HK-2 (cell line): ENCODE data around the gene AKR1B15.
A peak's percentile ranks its signal among the peaks of the same experiment; 100 is the strongest.
"Not testable (repeated sequence)": the region's sequence is repeated elsewhere in the genome, so short reads cannot be mapped to it uniquely, and the experiment has no call there.

Experiments
- DNase-seq: peaks from one replicate; pipeline ENCODE4 v3.0.0-alpha.2; 2018; ENCODE audit not compliant: unreplicated experiment

Gene AKR1B15

GRCh38 chr7:134532954-134533218, 16.0 kb upstream of the AKR1B15 start:
- no peak for DNase-seq

- DNase-seq: no peak
These were observed 15.6 kb upstream of the AKR1B15 start for GRCh38 chr7:134533288-134533771.

GRCh38 chr7:134534633-134535032, 14.3 kb upstream of the AKR1B15 start:
- DNase-seq: no peak

- no peak for DNase-seq
These were observed 13.5 kb upstream of the AKR1B15 start for GRCh38 chr7:134535272-134535918.

GRCh38 chr7:134535919-134536299, 13.0 kb upstream of the AKR1B15 start:
- DNase-seq: no peak

- not testable (repeated sequence) for DNase-seq
These were observed 12.4 kb upstream of the AKR1B15 start for GRCh38 chr7:134536558-134536957.

GRCh38 chr7:134537273-134537781, 11.6 kb upstream of the AKR1B15 start:
- DNase-seq: not testable (repeated sequence)

- no peak for DNase-seq
These were observed 9.4 kb upstream of the AKR1B15 start for GRCh38 chr7:134539380-134540004.

GRCh38 chr7:134541501-134542194, 7.3 kb upstream of the AKR1B15 start:
- DNase-seq: not testable (repeated sequence)

GRCh38 chr7:134542195-134542771, 6.6 kb upstream of the AKR1B15 start:
- no peak for DNase-seq

GRCh38 chr7:134545380-134545779, 3.5 kb upstream of the AKR1B15 start:
- no peak for DNase-seq

GRCh38 chr7:134545918-134546317, 3.0 kb upstream of the AKR1B15 start:
- DNase-seq: no peak

- DNase-seq: no peak
These were observed 2.0 kb upstream of the AKR1B15 start for GRCh38 chr7:134546955-134547354.

GRCh38 chr7:134547397-134548054, 1.4 kb upstream of the AKR1B15 start:
- DNase-seq: peak; percentile 59

GRCh38 chr7:134549366-134549765, 456 bp downstream of the AKR1B15 start:
- no peak for DNase-seq

GRCh38 chr7:134552105-134552504, 3.2 kb downstream of the AKR1B15 start:
- DNase-seq: no peak

- no peak for DNase-seq
These were observed 5.1 kb downstream of the AKR1B15 start for GRCh38 chr7:134553976-134554375.

GRCh38 chr7:134554417-134554966, 5.6 kb downstream of the AKR1B15 start:
- DNase-seq: no peak

GRCh38 chr7:134557391-134557790, 8.5 kb downstream of the AKR1B15 start:
- DNase-seq: no peak

GRCh38 chr7:134558370-134558769, 9.5 kb downstream of the AKR1B15 start:
- DNase-seq: no peak

GRCh38 chr7:134561616-134562015, 12.7 kb downstream of the AKR1B15 start:
- DNase-seq: not testable (repeated sequence)

GRCh38 chr7:134562136-134562535, 13.2 kb downstream of the AKR1B15 start:
- peak; percentile 35 for DNase-seq
